Fibroblast of peridontal ligament (primary cell): Measurements from ENCODE around the gene GALNT7.
A peak's percentile ranks its signal among the peaks of the same experiment; 100 is the strongest.

Experiments
- DNase-seq: peaks from one replicate; pipeline ENCODE4 v3.0.0-alpha.2; 2010; ENCODE audit errors: extremely low read depth

GALNT7 gene

GRCh38 chr4:173262375-173262774 is 93.8 kb downstream of the GALNT7 start:
- no peak for DNase-seq

- DNase-seq, result no peak
Measured at GRCh38 chr4:173264245-173264644, 95.6 kb downstream of the GALNT7 start.

- peak; percentile 91 for DNase-seq
Measured at GRCh38 chr4:173264684-173265185, 96.1 kb downstream of the GALNT7 start.

- no peak for DNase-seq
Measured at GRCh38 chr4:173265751-173266150, 97.1 kb downstream of the GALNT7 start.

GRCh38 chr4:173267711-173268110 is 99.1 kb downstream of the GALNT7 start:
- DNase-seq, result no peak

GRCh38 chr4:173269280-173269679 is 100.7 kb downstream of the GALNT7 start:
- DNase-seq, result no peak

GRCh38 chr4:173270312-173271027 is 101.9 kb downstream of the GALNT7 start:
- peak; percentile 61 for DNase-seq

- peak; percentile 30 for DNase-seq
Measured at GRCh38 chr4:173272314-173272713, 103.7 kb downstream of the GALNT7 start.

GRCh38 chr4:173272996-173273395 is 104.4 kb downstream of the GALNT7 start:
- DNase-seq, result peak; percentile 85

- DNase-seq, result peak; percentile 92
Measured at GRCh38 chr4:173273941-173274340, 105.3 kb downstream of the GALNT7 start.

- no peak for DNase-seq
Measured at GRCh38 chr4:173274744-173275143, 106.1 kb downstream of the GALNT7 start.

- DNase-seq, result no peak
Measured at GRCh38 chr4:173275150-173275549, 106.5 kb downstream of the GALNT7 start.

GRCh38 chr4:173277340-173277739 is 108.7 kb downstream of the GALNT7 start:
- DNase-seq, result no peak

- no peak for DNase-seq
Measured at GRCh38 chr4:173280998-173281397, 112.4 kb downstream of the GALNT7 start.

GRCh38 chr4:173281406-173282255 is 113.0 kb downstream of the GALNT7 start:
- DNase-seq, result no peak

- no peak for DNase-seq
Measured at GRCh38 chr4:173282256-173282562, 113.6 kb downstream of the GALNT7 start.

- no peak for DNase-seq
Measured at GRCh38 chr4:173282626-173283025, 114.0 kb downstream of the GALNT7 start.

GRCh38 chr4:173284463-173284862 is 115.9 kb downstream of the GALNT7 start:
- no peak for DNase-seq

- no peak for DNase-seq
Measured at GRCh38 chr4:173287486-173287885, 118.9 kb downstream of the GALNT7 start.

GRCh38 chr4:173288296-173288695 is 119.7 kb downstream of the GALNT7 start:
- peak; percentile 63 for DNase-seq

GRCh38 chr4:173288698-173289352 is 120.2 kb downstream of the GALNT7 start:
- DNase-seq, result no peak

- no peak for DNase-seq
Measured at GRCh38 chr4:173289353-173289727, 120.7 kb downstream of the GALNT7 start.

GRCh38 chr4:173291899-173292298 is 123.3 kb downstream of the GALNT7 start:
- no peak for DNase-seq
